Stimulated activated CD4-positive, alpha-beta T cell treated with anti-CD3 and anti-CD28 coated beads, TNF-alpha, amount 100 ng/mL, for 1 hour (primary cell): ENCODE results near the gene NETO1.

Source experiments
- DNase-seq, 3 donors: peaks; one replicate each; pipeline ENCODE4 v3.0.0-alpha.2; 2020; ENCODE audit warnings: low read depth in 3 of 3, low spot score in 1 of 3

NETO1 gene

DNA sequence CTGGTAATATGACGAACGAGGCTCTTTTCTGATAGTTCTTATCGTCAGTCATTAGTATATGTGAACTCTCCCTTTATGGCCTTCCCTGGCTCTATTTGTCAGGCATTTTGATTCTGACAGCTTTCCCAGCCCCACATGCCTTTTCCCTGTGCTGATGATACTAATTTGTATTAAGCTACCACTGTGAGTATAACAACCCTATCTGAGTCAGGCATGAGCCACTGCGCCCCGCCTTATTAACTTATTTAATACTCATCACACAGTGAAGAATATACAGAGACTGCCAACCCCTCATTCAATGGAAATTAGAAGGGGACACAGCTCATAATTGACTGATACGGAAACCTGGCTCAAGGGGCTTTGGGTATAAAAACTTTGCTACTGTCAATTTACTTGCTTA lies 140.0 kb downstream of the NETO1 start:
- DNase-seq, result no peak

DNA sequence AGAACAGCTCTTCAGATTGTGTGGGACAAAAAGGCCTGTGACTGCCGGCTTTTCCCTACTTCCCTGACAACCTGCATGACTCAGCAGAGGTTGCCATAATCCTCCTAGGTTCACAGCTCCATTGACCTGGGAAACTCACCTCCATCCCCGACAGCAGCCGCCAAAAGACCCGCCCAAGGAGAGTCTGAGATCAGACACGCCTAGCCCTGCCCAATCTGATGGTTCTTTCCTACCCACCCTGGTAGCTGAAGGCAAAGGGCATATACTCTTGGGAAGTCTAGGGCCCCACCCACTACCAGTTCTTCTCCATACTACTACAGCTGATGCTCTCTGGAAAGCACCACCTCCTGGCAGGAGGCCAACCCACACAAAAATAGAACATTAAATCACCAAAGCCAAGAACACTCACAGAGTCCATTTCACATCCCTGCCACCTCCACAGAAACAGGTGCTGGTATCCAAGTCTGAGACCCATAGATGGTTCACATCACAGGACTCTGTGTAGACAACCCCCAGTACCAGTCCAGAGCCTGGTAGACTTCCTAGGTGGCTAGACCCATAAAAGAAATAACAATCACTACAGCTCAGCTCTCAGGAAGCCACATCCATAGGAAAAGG lies 140.6 kb downstream of the NETO1 start:
- DNase-seq, result no peak

DNA sequence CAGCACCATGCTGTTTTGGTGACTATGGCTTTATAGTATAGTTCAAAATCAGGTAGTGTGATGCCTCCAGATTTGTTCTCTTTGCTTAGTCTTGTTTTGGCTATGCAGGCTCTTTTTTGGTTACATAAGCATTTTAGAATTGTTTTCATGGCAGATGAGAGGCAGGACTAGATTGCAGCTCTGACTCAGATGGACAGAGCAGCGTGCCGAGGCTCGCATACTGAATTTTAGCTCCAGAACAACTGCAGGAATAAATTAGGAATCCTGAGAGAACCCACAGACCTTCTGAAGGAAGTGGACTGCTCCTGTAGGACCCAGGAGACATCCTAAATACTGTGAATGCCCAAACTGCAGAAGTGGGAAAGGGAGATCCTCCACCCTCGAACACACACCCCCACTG lies 141.6 kb downstream of the NETO1 start:
- no peak for DNase-seq

DNA sequence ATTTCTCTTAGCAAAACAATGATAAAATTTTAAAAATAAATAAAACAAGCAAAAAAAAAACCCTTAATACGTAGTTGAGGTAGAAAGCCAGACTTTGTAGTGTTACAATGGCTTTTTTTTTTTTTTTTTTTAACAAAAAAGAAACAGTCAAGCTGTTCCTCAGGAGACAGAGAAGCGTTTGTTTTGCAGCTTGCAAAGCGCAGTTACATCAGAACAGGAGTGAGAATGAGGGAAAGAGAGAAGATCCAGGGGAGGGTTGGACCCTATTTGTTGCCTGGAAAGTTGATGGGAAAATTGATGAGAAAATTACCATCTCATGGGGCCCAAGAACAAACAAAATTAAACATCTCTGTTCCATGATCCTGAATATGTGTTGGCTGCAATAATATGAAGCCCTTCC lies 146.5 kb downstream of the NETO1 start:
- no peak for DNase-seq

DNA sequence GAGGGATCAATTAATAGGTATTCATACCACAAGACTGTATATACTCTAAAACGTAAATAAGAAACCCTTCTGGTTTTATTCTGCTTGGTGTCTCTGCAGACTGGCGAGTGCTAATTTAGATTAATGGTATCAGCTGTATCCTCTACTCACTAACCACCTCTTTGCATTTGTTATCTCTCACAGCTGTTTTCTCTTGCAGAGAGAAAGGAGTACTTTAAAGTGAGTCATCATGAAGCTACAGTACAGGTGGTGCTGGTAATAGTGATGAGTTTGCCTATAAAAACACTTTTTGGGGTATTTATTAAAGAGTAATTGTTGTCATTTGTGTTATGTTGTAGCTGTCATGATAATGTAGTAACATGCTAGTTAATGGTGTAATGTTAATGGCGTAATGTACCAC lies 147.7 kb downstream of the NETO1 start:
- no peak for DNase-seq

DNA sequence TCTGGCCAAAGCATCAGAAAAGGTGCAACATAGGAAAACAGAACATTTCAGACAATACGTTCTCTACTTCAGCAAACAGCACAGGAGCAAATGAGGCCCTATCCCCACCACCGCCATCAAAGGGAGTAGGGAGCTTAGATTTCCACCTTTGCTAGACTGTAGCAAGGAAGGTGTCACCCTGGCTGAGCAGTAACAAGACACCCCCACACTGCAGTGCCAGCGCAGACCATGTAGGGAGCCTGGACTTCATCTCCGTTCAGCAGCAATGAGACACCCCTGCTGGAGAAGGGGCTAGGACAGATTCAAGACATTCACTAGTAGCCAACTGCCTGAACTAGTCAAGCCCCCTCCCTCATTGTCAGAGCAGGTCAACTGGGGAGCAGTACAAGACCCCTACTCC lies 163.6 kb downstream of the NETO1 start:
- no peak for DNase-seq

DNA sequence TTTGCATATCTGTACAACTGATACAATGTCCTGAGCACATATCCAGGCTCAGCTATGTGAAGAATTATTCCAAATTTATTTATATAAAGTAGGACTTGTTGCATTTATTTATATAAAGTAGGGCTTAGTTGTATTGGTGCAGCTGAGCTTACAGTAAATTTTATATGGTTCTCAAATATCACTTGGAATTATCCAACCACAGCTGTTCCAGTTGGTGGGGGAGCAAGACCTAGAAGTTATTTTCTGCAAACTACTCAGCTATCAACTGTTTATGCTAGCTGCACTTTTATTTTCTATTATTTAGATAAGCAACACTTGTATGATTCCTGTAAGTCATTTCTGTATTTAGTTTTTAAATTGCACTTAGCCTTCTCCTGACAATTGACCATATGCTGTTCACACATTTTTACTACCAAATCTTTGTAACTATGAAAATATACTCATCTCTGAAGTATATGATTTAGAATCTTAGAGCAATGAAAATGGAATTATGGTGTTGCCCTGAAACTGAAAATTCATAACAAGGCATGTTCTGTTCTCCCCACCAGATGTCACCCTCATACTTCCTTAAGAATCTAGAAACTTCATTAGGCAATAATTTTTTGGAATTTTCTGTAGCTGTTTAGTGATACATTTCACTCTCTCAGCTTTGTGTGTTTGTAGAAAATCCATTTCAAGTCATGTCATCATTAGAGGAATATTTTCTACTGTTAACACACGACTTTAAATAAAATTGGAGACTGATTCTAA lies 166.7 kb downstream of the NETO1 start:
- no peak for DNase-seq

DNA sequence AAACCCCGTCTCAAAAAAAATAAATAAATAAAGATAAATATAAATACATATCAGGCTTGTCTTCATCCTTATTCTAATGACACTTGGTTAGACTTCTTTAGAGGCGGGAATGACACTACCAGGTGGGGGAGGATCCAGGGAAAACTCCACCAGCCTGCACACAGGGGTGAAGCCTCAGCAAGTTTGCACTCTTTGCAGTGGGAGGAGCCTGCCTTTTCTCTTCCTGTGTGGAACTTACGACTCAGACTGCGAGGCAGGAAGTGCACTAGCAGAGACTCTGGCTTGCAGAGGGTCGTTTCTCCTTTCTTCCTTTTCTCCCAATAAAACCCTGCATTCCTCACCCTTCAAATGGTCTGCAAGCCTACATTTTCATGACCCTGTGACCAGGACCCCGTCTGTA lies 170.1 kb downstream of the NETO1 start:
- no peak for DNase-seq

DNA sequence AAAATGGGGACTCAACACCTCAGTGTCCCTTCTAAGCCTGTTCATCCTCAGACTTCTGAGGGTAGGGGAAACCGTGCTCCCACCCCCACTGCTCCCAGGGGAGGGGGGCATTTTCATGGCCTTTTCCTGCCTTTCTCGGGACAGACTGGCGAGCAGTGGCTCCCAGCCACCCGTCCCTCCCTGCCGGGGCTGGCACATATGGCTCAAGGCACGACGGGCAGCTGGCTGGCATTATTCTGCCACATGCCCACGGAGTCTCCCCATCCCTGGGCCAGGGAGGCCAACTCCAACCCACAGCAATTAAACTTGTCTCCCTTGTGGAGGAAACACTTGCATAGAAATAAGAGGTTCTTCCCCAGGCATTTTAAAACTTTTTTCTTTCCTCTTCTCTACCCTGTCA lies 175.2 kb downstream of the NETO1 start:
- DNase-seq, result no peak
